Aorta (tissue), 5 donors: ENCODE measurements around the gene PLA2G2C. TPM values are rescaled to one million over a fixed set of nuclear protein-coding genes. Genes with fewer than 3 reads are reported as not detected.
"Not testable (repeated sequence)": the region's sequence is repeated elsewhere in the genome, so short reads cannot be mapped to it uniquely, and the experiment has no call there.

Experiments
- ATAC-seq: fragments of 200-7000 bp; cut with Tn5 transposase; one replicate; pipeline ENCODE4 v1.9.1; 2022; ENCODE audit warnings: moderate library complexity; ENCODE audit not compliant: low FRiP score
- DNase-seq, 2 donors: peaks; one replicate each; pipeline ENCODE4 v3.0.0-alpha.2; 2020
- H3K27ac ChIP-seq, 2 donors: one replicate each; pipeline ENCODE4 v1.5.1; 2013; ENCODE audit warnings: low read length in 2 of 2, mild to moderate bottlenecking in 2 of 2, moderate library complexity in 2 of 2, control low read depth in 1 of 2, inconsistent platforms in 1 of 2, low read depth in 1 of 2
- H3K27me3 ChIP-seq, 2 donors: one replicate each; pipeline ENCODE4 v1.6.1; 2013; ENCODE audit warnings: control low read depth in 1 of 2, low read length in 1 of 2, mild to moderate bottlenecking in 1 of 2, moderate library complexity in 1 of 2; ENCODE audit not compliant: insufficient read depth in 2 of 2, control insufficient read depth in 1 of 2
- H3K36me3 ChIP-seq, 2 donors: one replicate each; pipeline ENCODE4 v1.6.1; 2013; ENCODE audit warnings: control low read depth in 1 of 2, low read length in 1 of 2, mild to moderate bottlenecking in 1 of 2; ENCODE audit not compliant: insufficient read depth in 2 of 2, control insufficient read depth in 1 of 2
- H3K4me1 ChIP-seq, 2 donors: one replicate each; pipeline ENCODE4 v1.6.1; 2013; ENCODE audit warnings: low read length in 2 of 2, control low read depth in 1 of 2, mild to moderate bottlenecking in 1 of 2, moderate library complexity in 1 of 2; ENCODE audit not compliant: insufficient read depth in 2 of 2, control insufficient read depth in 1 of 2
- H3K4me3 ChIP-seq, 2 donors: one replicate each; pipeline ENCODE4 v1.5.1; 2013; ENCODE audit warnings: low read length in 2 of 2, control low read depth in 1 of 2, mild to moderate bottlenecking in 1 of 2
- H3K9me3 ChIP-seq: one replicate; pipeline ENCODE4 v1.6.1; 2013; ENCODE audit warnings: mild to moderate bottlenecking, low read length; ENCODE audit not compliant: control insufficient read depth
- WGBS, 2 donors: extraction: QIAGEN DNeasy Blood & Tissue Kit; methylation state at CpG; one replicate each; pipeline ENCODE4 v1.1.7; 2013; 5-methylcytosine and 5-hydroxymethylcytosine counted together
- intact Hi-C, 2 donors: fragments of 100-400 bp; cut with DNase I; formaldehyde crosslinking; loops; one replicate each; pipeline versions ENCODE4 v1.14.2 to v1.15.0; 2022
- polyA plus RNA-seq, 2 donors: library from polyadenylated mRNA; stranded (reverse); fragments of 200-250 nt; gene quantifications; one replicate each; pipeline ENCODE4 v1.2.3, GENCODE V29; 2013
- total RNA-seq, 2 donors: library from RNA; stranded (reverse); fragmentation: NEBNext Ultra II Directional; extraction: Animal tissue kit (Norgen Biotek cat#: 25700); gene quantifications; one replicate each; pipeline ENCODE4 v1.2.1, GENCODE V29; 2021
- donor health status: healthy with polysubstance abuse.
- donor health status: Bipolar disorder and iron deficiency.
- donor health status: DM: no; HTN: no; CAD: no.
- donor health status: DM: no; HTN: no; CAD: no.
- donor health status: DM: yes; HTN: yes; CAD: no.

Gene PLA2G2C
- total and polyA plus RNA-seq, 4 donors = 0.81 TPM; not detected in 3

DNA sequence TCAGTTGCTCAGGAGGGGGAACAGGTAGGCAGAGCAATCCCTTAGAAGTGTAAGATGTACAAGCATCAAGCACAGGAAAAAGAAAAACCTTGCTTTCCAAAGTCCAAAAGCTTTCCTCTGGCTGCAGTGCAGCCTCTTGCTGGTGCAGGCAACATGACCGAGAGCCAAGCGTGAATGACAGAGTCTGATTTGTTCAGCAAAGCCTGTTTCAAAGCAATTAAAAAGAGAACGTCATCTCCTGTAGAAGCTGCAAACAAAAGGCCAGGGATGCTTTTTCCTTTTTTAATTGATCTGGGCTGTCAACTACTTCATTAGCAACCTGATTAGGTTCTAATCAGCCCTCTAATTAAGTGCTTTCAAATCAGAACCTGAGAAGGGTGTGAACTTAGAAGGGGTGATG is 38.2 kb upstream of the PLA2G2C start:
- Histone ChIP-seq H3K4me3 (no peak overlapping the region), H3K27ac (no peak overlapping the region), H3K4me1 (no peaks in the 10 kb centered on the region), H3K27me3 (no peaks in the 10 kb centered on the region), H3K36me3 (no peaks in the 10 kb centered on the region), H3K9me3 (no peaks in the 10 kb centered on the region)
- WGBS, 2 donors = 41 to 42% methylated on average over 3 of the region's 3 CpGs
- intact Hi-C loops = no loop called here
- ATAC-seq (no peak), DNase-seq (no peak)

DNA sequence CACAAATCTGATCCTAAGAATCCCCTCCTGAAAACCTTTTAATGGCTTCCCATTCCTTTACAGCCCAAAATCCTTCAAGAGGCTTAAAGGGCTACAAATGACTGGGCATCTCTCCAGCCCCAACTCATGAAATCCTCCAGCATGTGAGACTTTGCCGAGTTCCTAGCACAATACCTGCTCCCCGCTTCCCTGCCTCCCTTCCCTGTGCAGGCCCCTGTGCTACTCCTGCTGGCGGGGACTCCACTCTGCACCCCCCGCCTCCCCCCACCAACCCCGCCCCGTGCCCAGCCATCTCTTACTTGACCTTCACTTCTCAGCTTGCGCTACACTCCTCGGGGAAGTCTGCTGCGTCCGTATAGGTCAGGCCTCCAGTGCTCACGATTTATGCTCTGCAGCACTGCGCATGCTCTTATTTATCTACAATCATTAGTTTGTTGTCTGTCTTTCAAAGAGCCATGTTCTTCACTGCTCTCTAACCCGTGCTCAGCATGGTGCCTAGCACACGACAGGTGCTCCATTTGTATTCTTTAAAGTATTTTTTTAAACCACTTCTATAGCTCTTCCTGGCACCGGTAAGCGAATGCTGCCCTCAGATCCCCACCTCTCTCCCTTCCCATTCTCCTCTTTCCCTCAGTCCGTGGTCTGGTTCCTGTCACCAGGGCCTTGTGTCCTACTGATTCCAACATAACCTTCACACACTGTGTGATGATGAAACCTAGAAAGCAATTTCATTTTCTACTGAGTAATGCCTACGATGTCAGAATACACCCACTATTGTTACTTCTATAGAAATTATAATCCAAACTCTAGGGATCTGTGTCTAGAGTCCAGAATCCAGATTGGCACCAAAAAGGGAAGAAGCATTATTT is 37.5 kb upstream of the PLA2G2C start:
- intact Hi-C loops = no loop called here
- Histone ChIP-seq H3K27me3 (no peaks in the 10 kb centered on the region), H3K36me3 (no peaks in the 10 kb centered on the region), H3K9me3 (no peaks in the 10 kb centered on the region), H3K4me1 (no peaks in the 10 kb centered on the region), H3K4me3 (no peak overlapping the region), H3K27ac (no peak overlapping the region)
- ATAC-seq = no peak
- DNase-seq = no peak
- WGBS, 2 donors = 25 to 35% methylated on average over 18 of the region's 18 CpGs

GRCh38 chr1:20223106-20223505 is 36.8 kb upstream of the PLA2G2C start:
- intact Hi-C loops = no loop called here
- ATAC-seq (no peak), DNase-seq (no peak)
- Histone ChIP-seq H3K4me3 (no peak overlapping the region), H3K9me3 (no peaks in the 10 kb centered on the region), H3K36me3 (no peaks in the 10 kb centered on the region), H3K27ac (no peak overlapping the region), H3K27me3 (no peaks in the 10 kb centered on the region), H3K4me1 (no peaks in the 10 kb centered on the region)
- 98% methylated on average over 2 of the region's 2 CpGs for WGBS, 2 donors

DNA sequence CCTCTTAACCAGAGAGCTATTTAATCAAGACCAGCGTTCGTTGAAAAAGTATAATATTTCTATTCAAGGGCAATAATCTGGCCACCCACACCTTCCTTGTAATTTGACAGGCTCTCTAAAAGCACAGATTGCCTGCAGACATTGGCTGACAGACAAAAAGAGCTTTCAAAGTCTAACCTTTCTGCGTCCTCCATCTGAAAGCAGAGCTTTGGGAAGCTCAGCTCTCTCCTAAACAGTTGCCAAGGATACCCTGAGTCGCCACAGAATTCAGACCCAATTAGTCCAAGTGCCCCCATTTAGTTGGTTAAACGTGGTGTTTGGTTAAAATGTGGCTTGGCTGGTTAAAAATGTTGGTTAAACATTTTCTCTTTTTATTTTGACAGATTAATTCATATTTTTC is 33.7 kb upstream of the PLA2G2C start:
- H3K27ac ChIP-seq = no peak overlapping the region
- ATAC-seq (no peak), DNase-seq (no peak)
- H3K27me3 ChIP-seq = no peaks in the 10 kb centered on the region
- WGBS, 2 donors = 45 to 51% methylated on average over 5 of the region's 5 CpGs
- intact Hi-C loops = no loop called here
- no peak overlapping the region for H3K4me3 ChIP-seq
- H3K4me1 ChIP-seq = no peaks in the 10 kb centered on the region
- peaks cover 2% of the 10 kb centered on the region for H3K9me3 ChIP-seq
- H3K36me3 ChIP-seq = no peaks in the 10 kb centered on the region

DNA sequence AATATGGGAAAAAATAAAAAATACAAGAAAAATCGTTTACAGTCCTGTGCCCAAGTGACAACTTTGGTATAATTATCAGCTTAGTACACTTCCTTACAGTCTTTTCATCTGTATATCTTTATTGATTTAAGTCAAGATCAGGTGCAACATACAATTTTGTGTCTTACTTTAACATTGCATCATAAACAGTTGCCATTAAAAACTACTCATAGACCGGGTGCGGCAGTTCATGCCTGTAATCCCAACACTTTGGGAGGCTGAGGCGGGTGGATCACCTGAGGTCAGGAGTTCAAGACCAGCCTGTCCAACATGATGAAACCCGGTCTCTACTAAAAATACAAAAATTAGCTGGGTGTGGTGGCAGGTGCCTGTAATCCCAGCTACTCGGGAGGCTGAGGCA is 32.7 kb upstream of the PLA2G2C start:
- DNase-seq, H3K27me3 ChIP-seq, H3K4me3 ChIP-seq, H3K36me3 ChIP-seq, H3K27ac ChIP-seq, ATAC-seq, H3K4me1 ChIP-seq, intact Hi-C loops, H3K9me3 ChIP-seq: not testable (repeated sequence)
- WGBS, 2 donors = 83 to 85% methylated on average over 6 of the region's 6 CpGs

- intact Hi-C loops = no loop called here
- DNase-seq (no peak), ATAC-seq (no peak)
- H3K4me3 ChIP-seq = no peak overlapping the region
- no peaks in the 10 kb centered on the region for H3K4me1 ChIP-seq
- H3K27ac ChIP-seq = no peak overlapping the region
- no peaks in the 10 kb centered on the region for H3K27me3 ChIP-seq
- WGBS, 2 donors = 78 to 94% methylated on average over 1 of the region's 1 CpG
- peaks cover 2% of the 10 kb centered on the region for H3K9me3 ChIP-seq
- no peaks in the 10 kb centered on the region for H3K36me3 ChIP-seq
These were observed 30.3 kb upstream of the PLA2G2C start for GRCh38 chr1:20216574-20216973.

DNA sequence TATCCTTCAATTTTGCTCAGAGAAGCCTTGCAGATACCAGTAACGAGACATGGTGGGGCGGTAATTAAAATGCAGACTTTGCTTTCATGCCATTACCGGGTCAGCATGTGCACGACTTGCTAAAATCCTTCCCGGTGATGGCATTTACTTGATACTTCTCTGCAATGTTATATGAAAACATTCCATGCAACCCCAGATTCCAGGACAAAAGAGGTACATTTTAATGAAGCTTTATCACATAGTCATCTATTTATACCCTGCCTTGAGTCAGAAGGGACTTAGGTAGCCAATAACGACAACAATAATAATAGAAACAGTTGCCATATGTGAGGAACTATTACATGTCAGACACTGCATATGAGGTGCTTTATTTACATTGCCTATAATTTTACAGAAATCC is 29.4 kb upstream of the PLA2G2C start:
- WGBS, 2 donors = 52 to 65% methylated on average over 6 of the region's 6 CpGs
- no peak for ATAC-seq
- Histone ChIP-seq H3K9me3 (peaks cover 2% of the 10 kb centered on the region), H3K27me3 (no peaks in the 10 kb centered on the region), H3K4me1 (no peaks in the 10 kb centered on the region), H3K36me3 (no peaks in the 10 kb centered on the region), H3K4me3 (no peak overlapping the region), H3K27ac (no peak overlapping the region)
- intact Hi-C loops = no loop called here
- no peak for DNase-seq

- intact Hi-C loops = loop anchor here (2.0 kb wide), 1 partner anchor 282 kb away; no protein-coding TSS in a partner anchor
- Histone ChIP-seq H3K9me3 (peaks cover 2% of the 10 kb centered on the region), H3K4me3 (no peak overlapping the region), H3K27me3 (no peaks in the 10 kb centered on the region), H3K27ac (no peak overlapping the region), H3K36me3 (no peaks in the 10 kb centered on the region), H3K4me1 (no peaks in the 10 kb centered on the region)
- ATAC-seq (no peak), DNase-seq (peak; percentile 64 to 82)
- WGBS, 2 donors = 6 to 8% methylated on average over 21 of the region's 21 CpGs
These were observed 26.5 kb upstream of the PLA2G2C start for GRCh38 chr1:20212685-20213331.
